Spleen (tissue), 7 donors: ENCODE data around the gene SLC49A4.

ENCODE experiments used
- POLR2A ChIP-seq, 3 donors: fragments of 450-650 bp; IDR thresholded peaks; one replicate each; pipeline ENCODE4 v1.5.1; 2017; ENCODE audit warnings: antibody characterized with exemption in 3 of 3, mild to moderate bottlenecking in 1 of 3
- TF ChIP-seq, protein P1 (sequence below), 11 experiments: fragments of 200-600 bp in 7 of 11; fragments of 450-650 bp in 4 of 11; sonication (generic) in 4 of 11; IDR thresholded peaks in 8 of 11; conservative IDR thresholded peaks in 3 of 11; 1 replicate in 7 of 11; 2 replicates in 4 of 11; pipeline versions ENCODE4 v1.4.0 to v1.8.0; 2016 to 2021; ENCODE audit warnings: antibody characterized with exemption in 11 of 11, inconsistent platforms in 4 of 11, mild to moderate bottlenecking in 1 of 11
- donor health status: DM: no; HTN: no; CAD: no; lungs with moderate emphysema.
- donor health status: DM: no; HTN: no; CAD: no.
- donor health status: DM: no; HTN: no; CAD: no.

GRCh38 chr3:122800706-122801237 lies 5.9 kb downstream of the SLC49A4 start:
- TF ChIP-seq, protein P1, sequence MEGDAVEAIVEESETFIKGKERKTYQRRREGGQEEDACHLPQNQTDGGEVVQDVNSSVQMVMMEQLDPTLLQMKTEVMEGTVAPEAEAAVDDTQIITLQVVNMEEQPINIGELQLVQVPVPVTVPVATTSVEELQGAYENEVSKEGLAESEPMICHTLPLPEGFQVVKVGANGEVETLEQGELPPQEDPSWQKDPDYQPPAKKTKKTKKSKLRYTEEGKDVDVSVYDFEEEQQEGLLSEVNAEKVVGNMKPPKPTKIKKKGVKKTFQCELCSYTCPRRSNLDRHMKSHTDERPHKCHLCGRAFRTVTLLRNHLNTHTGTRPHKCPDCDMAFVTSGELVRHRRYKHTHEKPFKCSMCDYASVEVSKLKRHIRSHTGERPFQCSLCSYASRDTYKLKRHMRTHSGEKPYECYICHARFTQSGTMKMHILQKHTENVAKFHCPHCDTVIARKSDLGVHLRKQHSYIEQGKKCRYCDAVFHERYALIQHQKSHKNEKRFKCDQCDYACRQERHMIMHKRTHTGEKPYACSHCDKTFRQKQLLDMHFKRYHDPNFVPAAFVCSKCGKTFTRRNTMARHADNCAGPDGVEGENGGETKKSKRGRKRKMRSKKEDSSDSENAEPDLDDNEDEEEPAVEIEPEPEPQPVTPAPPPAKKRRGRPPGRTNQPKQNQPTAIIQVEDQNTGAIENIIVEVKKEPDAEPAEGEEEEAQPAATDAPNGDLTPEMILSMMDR (IDR thresholded peaks at IDR 0.05 in 8 of 11, conservative IDR thresholded peaks at IDR 0.05 in 3 of 11), result no peak
- no peak for TF ChIP-seq POLR2A (IDR thresholded peaks at IDR 0.05)
